ENCODE measurements around the gene PSMD1. TPM values are rescaled to one million over a fixed set of nuclear protein-coding genes. Genes with fewer than 3 reads are reported as not detected.
"Not testable (repeated sequence)": the region's sequence is repeated elsewhere in the genome, so short reads cannot be mapped to it uniquely, and the experiment has no call there.

The PSMD1 gene
- total RNA-seq, 4 donors from 2014 or later, result 47.9 to 79.3 (median 61.9) TPM

GRCh38 chr2:231015926-231016325 lies 40.7 kb upstream of the PSMD1 start:
- peaks cover 0 to 5% (median 0%) of the 10 kb centered on the region in 4 donors for H3K4me1 ChIP-seq
- WGBS, 2 donors, result 62 to 72% methylated on average over 3 of the region's 3 CpGs
- no peak for TF ChIP-seq POLR2A (IDR thresholded peaks at IDR 0.05)
- TF ChIP-seq CTCF (IDR thresholded peaks at IDR 0.05), result no peak
- TF ChIP-seq EP300 (IDR thresholded peaks at IDR 0.05), result no peak
- DNase-seq (ENCODE audit: low spot score in 2 of 2), result no peak
- H3K4me3 ChIP-seq, result no peak overlapping the region
- H3K27me3 ChIP-seq, result peaks cover 0 to 7% of the 10 kb centered on the region in 2 donors
- no peaks in the 10 kb centered on the region for H3K36me3 ChIP-seq
- no peaks in the 10 kb centered on the region for H3K9me3 ChIP-seq
- peak overlapping the region in 2 of 4 donors; percentile 24 to 46 for H3K27ac ChIP-seq

GRCh38 chr2:231016566-231017230 lies 40.0 kb upstream of the PSMD1 start:
- H3K27ac ChIP-seq, result no peak overlapping the region
- H3K4me3 ChIP-seq, result no peak overlapping the region
- peaks cover 0 to 5% (median 0%) of the 10 kb centered on the region in 4 donors for H3K4me1 ChIP-seq
- no peak for DNase-seq (ENCODE audit: low spot score in 2 of 2)
- H3K36me3 ChIP-seq, result no peaks in the 10 kb centered on the region
- peaks cover 0 to 7% of the 10 kb centered on the region in 2 donors for H3K27me3 ChIP-seq
- WGBS, 2 donors, result 73 to 76% methylated on average over 6 of the region's 6 CpGs
- no peaks in the 10 kb centered on the region for H3K9me3 ChIP-seq
- TF ChIP-seq CTCF (IDR thresholded peaks at IDR 0.05) (no peak), EP300 (IDR thresholded peaks at IDR 0.05) (no peak), POLR2A (IDR thresholded peaks at IDR 0.05) (no peak)

- H3K4me1 ChIP-seq, result peaks cover 0 to 5% (median 0%) of the 10 kb centered on the region in 4 donors
- no peaks in the 10 kb centered on the region for H3K9me3 ChIP-seq
- TF ChIP-seq POLR2A (IDR thresholded peaks at IDR 0.05), result no peak
- TF ChIP-seq CTCF (IDR thresholded peaks at IDR 0.05), result no peak
- no peak for TF ChIP-seq EP300 (IDR thresholded peaks at IDR 0.05)
- 23 to 33% methylated on average over 4 of the region's 4 CpGs for WGBS, 2 donors
- no peak overlapping the region for H3K4me3 ChIP-seq
- no peak overlapping the region for H3K27ac ChIP-seq
- peak in 1 of 2 donors; percentile 16 for DNase-seq (ENCODE audit: low spot score in 2 of 2)
- no peaks in the 10 kb centered on the region for H3K36me3 ChIP-seq
- peaks cover 0 to 7% of the 10 kb centered on the region in 2 donors for H3K27me3 ChIP-seq
These were observed 39.5 kb upstream of the PSMD1 start for GRCh38 chr2:231017231-231017598.

- no peaks in the 10 kb centered on the region for H3K36me3 ChIP-seq
- peaks cover 0 to 7% of the 10 kb centered on the region in 2 donors for H3K27me3 ChIP-seq
- WGBS, 2 donors, result 88 to 94% methylated on average over 3 of the region's 3 CpGs
- no peak overlapping the region for H3K27ac ChIP-seq
- H3K4me3 ChIP-seq, result no peak overlapping the region
- no peak for DNase-seq (ENCODE audit: low spot score in 2 of 2)
- peaks cover 0 to 5% (median 0%) of the 10 kb centered on the region in 4 donors for H3K4me1 ChIP-seq
- TF ChIP-seq POLR2A (IDR thresholded peaks at IDR 0.05), result no peak
- no peak for TF ChIP-seq EP300 (IDR thresholded peaks at IDR 0.05)
- no peak for TF ChIP-seq CTCF (IDR thresholded peaks at IDR 0.05)
- H3K9me3 ChIP-seq, result no peaks in the 10 kb centered on the region
These were observed 38.5 kb upstream of the PSMD1 start for GRCh38 chr2:231018184-231018583.

GRCh38 chr2:231025059-231025458 lies 31.6 kb upstream of the PSMD1 start:
- H3K27me3 ChIP-seq; H3K36me3 ChIP-seq; H3K27ac ChIP-seq; H3K4me1 ChIP-seq; H3K9me3 ChIP-seq; DNase-seq (ENCODE audit: low spot score in 2 of 2); H3K4me3 ChIP-seq: not testable (repeated sequence)
- whole genome bisulfite sequencing, 2 donors, result 71 to 77% methylated on average over 3 of the region's 3 CpGs
